Measurements from ENCODE around the gene GCK. TPM values are rescaled to one million over a fixed set of nuclear protein-coding genes. Genes with fewer than 3 reads are reported as not detected.

Gene GCK
- total RNA-seq, 4 donors from 2014 or later = not detected

- H3K27me3 ChIP-seq = no peaks in the 10 kb centered on the region
- H3K27ac ChIP-seq = peak overlapping the region in 2 of 4 donors; percentile 32 to 71
- H3K36me3 ChIP-seq = no peaks in the 10 kb centered on the region
- peaks cover 0 to 8% (median 2%) of the 10 kb centered on the region in 4 donors for H3K4me1 ChIP-seq
- no peak for TF ChIP-seq CTCF (IDR thresholded peaks at IDR 0.05)
- TF ChIP-seq POLR2A (IDR thresholded peaks at IDR 0.05) = no peak
- DNase-seq = peak in 2 of 3 donors; percentile 69 to 76
- H3K9me3 ChIP-seq = no peaks in the 10 kb centered on the region
- no peak overlapping the region for H3K4me3 ChIP-seq
Observed at GRCh38 chr7:44097064-44097932, 91.9 kb downstream of the GCK start.

DNA sequence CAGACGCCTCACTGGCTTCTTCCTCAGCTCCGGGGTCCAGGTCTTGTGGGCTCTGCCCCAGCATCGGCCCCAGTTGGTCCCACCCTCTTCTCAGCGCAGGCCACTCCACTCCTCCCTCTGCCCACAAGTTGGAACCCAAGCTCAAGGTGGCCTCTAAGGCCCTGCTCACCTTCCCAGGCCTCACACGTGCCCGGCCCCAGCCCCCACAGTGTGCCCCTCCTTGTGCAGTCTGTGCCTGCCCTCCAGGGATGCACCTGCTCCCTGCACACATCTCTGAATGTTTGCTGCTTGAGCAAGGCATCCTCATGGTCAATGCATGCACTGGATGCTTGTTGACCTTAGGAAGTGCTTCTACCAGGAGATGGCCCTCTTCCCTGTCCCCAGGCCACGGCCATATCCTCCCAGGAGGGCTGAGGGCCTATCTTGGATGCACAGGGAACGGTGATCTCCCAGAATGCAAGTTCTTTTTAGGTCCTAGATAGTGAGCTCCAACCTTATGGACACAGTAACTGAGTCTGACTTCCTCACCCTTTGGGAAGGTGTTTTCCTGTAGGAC, 92.8 kb downstream of the GCK start:
- H3K9me3 ChIP-seq = no peaks in the 10 kb centered on the region

GRCh38 chr7:44095781-44096180, 93.5 kb downstream of the GCK start:
- no peaks in the 10 kb centered on the region for H3K9me3 ChIP-seq
- no peak for TF ChIP-seq POLR2A (IDR thresholded peaks at IDR 0.05)
- no peak for TF ChIP-seq CTCF (IDR thresholded peaks at IDR 0.05)
- H3K4me1 ChIP-seq = peaks cover 0 to 8% (median 2%) of the 10 kb centered on the region in 4 donors
- no peaks in the 10 kb centered on the region for H3K27me3 ChIP-seq
- H3K4me3 ChIP-seq = no peak overlapping the region
- DNase-seq = no peak
- no peaks in the 10 kb centered on the region for H3K36me3 ChIP-seq
- H3K27ac ChIP-seq = no peak overlapping the region

More for the DNA sequence above, 92.8 kb downstream of the GCK start:
- TF ChIP-seq POLR2A (IDR thresholded peaks at IDR 0.05) = no peak
- TF ChIP-seq CTCF (IDR thresholded peaks at IDR 0.05) = no peak
- H3K4me1 ChIP-seq = peaks cover 0 to 8% (median 2%) of the 10 kb centered on the region in 4 donors
- no peaks in the 10 kb centered on the region for H3K36me3 ChIP-seq
- DNase-seq = no peak
- no peaks in the 10 kb centered on the region for H3K27me3 ChIP-seq
- H3K4me3 ChIP-seq = no peak overlapping the region
- peak overlapping the region in 2 of 4 donors; percentile 17 to 71 for H3K27ac ChIP-seq

DNA sequence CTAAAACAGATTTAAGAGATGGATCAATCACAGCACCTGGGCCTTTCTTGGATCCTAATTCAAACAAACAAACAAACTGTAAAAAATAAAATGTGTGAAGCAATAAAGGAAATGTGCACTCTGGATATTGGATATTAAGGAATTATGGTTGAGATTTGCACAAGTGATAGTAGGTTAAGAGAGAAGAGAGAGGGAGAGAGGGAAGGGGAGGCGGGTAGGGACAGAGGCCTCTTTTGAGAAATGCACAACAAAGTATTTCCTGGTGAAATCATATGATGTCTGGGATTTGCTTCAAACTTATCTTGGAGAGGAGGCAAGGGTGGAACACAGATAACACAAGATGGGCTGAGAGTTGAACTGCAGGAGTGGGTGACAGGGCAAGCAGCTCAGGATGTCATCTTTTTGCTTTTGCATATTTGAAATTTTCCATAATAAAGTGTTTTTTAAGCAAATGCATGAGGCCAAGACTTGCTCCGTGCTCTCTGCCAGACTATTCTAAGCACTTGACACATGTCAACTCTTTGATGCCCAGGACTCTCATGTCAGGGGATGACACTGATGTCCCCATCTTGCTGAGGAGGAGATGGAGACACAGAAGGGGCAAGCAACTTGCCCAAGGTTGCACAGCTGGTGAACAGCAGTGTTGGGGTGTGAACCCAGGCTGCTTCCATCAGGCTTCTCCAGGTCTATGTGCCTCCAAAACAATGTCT, 94.2 kb downstream of the GCK start:
- no peak for TF ChIP-seq CTCF (IDR thresholded peaks at IDR 0.05)
- no peak for TF ChIP-seq POLR2A (IDR thresholded peaks at IDR 0.05)
- H3K27me3 ChIP-seq = no peaks in the 10 kb centered on the region
- no peaks in the 10 kb centered on the region for H3K36me3 ChIP-seq
- no peak for DNase-seq
- H3K4me3 ChIP-seq = no peak overlapping the region
- H3K27ac ChIP-seq = no peak overlapping the region
- H3K4me1 ChIP-seq = peaks cover 0 to 8% (median 2%) of the 10 kb centered on the region in 4 donors
- H3K9me3 ChIP-seq = no peaks in the 10 kb centered on the region

DNA sequence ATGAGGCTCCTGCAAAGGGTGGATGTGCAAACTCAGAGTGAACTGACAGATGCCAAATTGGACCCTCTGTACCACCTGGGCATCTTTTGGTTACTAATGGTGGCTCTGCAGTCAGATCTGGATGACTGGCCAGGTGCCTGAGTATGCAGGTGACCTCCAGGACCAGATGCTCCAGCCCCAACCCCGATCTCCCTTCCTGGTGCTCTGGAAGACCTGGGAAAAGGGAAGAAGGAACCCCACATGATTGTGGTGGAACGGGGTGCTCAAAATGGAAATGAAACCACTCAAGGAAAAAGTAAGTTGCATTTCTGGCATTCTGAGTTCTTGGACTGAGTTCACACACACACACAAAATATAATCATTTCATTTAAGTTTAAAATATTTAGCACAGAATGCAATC, 94.9 kb downstream of the GCK start:
- Histone ChIP-seq H3K4me3 (no peak overlapping the region), H3K27me3 (no peaks in the 10 kb centered on the region), H3K4me1 (peaks cover 0 to 8% (median 2%) of the 10 kb centered on the region in 4 donors), H3K9me3 (no peaks in the 10 kb centered on the region), H3K36me3 (no peaks in the 10 kb centered on the region), H3K27ac (no peak overlapping the region)
- no peak for DNase-seq
- no peak for TF ChIP-seq CTCF (IDR thresholded peaks at IDR 0.05)
- TF ChIP-seq POLR2A (IDR thresholded peaks at IDR 0.05) = no peak

Small RNAs within 50 kb of the gene (small RNA-seq; reads per million reads assigned to genes)
- gene RNA5SP230 = 0 reads per million in 2 donors

Other genes starting within 250 kb of the GCK start
- not detected for gene SPDYE1, start 191.5 kb downstream of the GCK start, total RNA-seq
- gene DBNL, start 144.7 kb downstream of the GCK start, total RNA-seq = 100 to 1,000 TPM; 100 to 303 (median 111) TPM
- gene PGAM2, start 123.9 kb downstream of the GCK start, total RNA-seq = 1 to 10 TPM in 2 of 4 donors, not detected in 2; 1.2 to 4.1 TPM
- gene POLM, start 106.9 kb downstream of the GCK start, total RNA-seq = 100 to 1,000 TPM in 2 of 4 donors, 10 to 100 TPM in 2; 49.5 to 150 (median 90.8) TPM
- gene AEBP1, start 85.1 kb downstream of the GCK start, total RNA-seq = 100 to 1,000 TPM in 1 of 4 donors, 10 to 100 TPM in 3; 20.1 to 127 (median 58.0) TPM
- 10 to 100 TPM in 3 of 4 donors, 1 to 10 TPM in 1; 7.4 to 80.9 (median 28.4) TPM for gene POLD2, start 65.9 kb downstream of the GCK start, total RNA-seq
- not detected for gene MYL7, start 48.1 kb downstream of the GCK start, total RNA-seq
- gene YKT6, start 11.5 kb upstream of the GCK start, total RNA-seq = 10 to 100 TPM; 55.2 to 76.5 (median 67.0) TPM
- 1 to 10 TPM in 3 of 4 donors, under 1 TPM in 1; 0.67 to 3.9 (median 2.2) TPM for gene CAMK2B, start 136.2 kb upstream of the GCK start, total RNA-seq

All from Peyer's patch (tissue), 4 donors.